HG02938 (cell line): ENCODE measurements around the gene ADAT3.

Experiments
- ATAC-seq: cut with Tn5 transposase; IDR thresholded peaks from one replicate; pipeline ENCODE4 v1.9.1; 2021; ENCODE audit warnings: mild to moderate bottlenecking, moderate library complexity; ENCODE audit not compliant: unreplicated experiment

ADAT3 gene

GRCh38 chr19:1955171-1956121 lies 50.2 kb downstream of the ADAT3 start:
- no peak for ATAC-seq

DNA sequence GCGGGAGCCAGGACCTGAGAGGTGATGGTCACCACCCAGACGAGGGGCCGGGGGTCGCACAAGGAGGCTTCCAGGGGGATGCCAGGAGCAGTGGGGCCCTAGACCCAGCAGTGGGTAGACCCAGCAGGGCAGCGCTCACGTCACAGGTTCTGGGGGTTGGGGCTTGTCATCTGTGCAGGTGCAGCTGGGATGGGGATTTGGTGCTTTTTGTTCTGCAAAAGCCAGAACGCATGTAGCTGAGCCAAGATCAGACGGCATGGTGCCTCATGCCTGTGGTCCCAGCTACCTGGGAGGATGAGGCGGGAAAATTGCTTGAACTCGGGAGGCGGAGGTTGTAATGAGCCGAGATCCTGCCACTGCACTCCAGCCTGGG lies 50.9 kb downstream of the ADAT3 start:
- no peak for ATAC-seq

- ATAC-seq = no peak
Measured at GRCh38 chr19:1956868-1957492, 51.8 kb downstream of the ADAT3 start.

DNA sequence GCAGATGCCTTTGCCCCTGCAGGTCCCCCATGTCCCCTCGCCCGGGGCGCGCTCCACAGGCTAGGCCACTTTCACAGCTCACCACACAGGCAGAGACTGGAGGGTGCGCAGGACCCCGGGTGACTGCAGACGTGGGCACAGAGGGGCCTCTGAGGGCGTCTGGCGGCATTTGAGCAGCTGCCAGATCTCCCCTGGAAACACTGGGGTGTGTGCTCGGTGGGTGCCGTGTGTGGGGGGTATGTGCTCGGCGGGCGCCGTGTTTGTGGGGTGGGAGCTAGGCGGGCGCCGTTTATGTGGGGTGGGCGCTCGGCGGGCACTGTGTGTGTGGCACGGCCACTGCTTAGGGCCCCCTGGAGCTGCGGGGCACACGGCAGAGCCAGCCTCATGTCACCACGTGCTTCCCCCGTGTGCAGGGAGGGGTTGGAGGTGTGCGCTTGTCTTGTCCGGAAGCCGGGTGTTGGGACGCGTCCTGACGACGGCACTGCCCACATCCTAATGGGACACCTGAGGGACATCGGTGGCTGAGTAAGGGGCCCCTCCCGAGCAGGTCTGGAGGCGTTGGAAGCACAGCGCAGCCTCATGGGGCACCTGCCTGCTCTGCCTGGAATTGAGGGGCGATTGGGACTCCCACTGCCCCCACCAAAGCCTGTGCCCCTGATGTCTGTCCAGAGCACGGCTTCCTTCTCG lies 52.5 kb downstream of the ADAT3 start:
- no peak for ATAC-seq

DNA sequence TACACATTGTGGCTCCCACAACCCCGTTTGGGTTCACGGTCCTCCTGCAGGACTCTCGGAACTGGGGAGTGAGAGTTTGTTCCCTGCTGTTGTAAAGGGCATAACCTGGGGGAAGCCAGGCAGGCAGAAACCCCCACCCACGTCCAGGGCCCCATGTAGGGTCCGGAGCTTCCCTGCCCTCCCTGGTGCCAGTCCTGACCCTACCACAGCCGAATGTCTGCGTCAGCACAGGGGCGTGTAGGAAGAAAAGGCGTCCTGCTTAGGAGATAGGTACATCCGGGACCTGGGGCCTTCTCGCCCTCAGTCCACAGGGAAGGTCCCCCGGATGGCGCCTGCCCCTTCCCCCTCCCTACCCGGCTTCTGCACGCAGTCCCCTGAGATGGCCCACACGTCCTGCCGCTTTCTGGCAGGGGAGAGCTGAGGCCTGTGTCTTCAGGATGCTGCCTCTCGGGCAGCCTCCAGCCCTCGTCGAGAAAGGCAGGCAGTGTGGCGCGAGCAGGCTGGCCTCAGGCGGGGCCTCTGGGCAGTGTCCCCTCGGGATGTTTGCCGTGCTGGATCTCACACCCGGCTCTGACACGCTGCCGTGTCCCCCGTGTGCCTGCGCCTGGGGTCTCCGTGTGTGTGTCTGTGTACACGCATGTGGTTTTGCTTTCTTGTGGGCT lies 54.9 kb downstream of the ADAT3 start:
- no peak for ATAC-seq

GRCh38 chr19:1961000-1961883 lies 56.0 kb downstream of the ADAT3 start:
- no peak for ATAC-seq

DNA sequence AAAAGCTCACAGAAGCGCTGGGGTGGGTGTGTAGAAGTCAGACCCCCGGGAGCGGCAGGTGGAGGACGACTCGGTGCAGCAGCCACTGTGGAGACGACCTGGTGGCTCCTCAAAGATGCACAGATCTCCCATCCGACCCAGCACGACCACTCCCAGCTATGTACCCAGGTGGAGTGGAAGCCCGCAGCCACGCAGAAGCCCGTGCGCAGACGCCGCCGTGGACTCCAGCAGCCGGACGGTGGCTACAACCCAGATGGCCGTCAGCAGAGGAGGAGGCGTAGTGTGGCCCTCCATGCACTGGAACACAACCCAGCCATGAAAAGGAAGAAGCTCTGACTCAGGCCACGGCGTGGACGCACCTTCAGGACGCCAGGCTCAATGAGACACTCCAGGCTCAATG lies 57.5 kb downstream of the ADAT3 start:
- ATAC-seq = no peak
